GM23248 (cell line): ENCODE results near the gene WBP2NL. TPM values are rescaled to one million over a fixed set of nuclear protein-coding genes. Genes with fewer than 3 reads are reported as not detected.
"Not testable (repeated sequence)": the region's sequence is repeated elsewhere in the genome, so short reads cannot be mapped to it uniquely, and the experiment has no call there.

Source experiments
- DNase-seq: peaks from one replicate; pipeline ENCODE4 v3.0.0-alpha.2; 2015
- H2AFZ ChIP-seq: fragments of 200-600 bp; sonication (generic); 2 replicates; pipeline ENCODE4 v1.6.1; 2016; ENCODE audit warnings: antibody characterized with exemption
- H3F3A ChIP-seq: fragments of 200-600 bp; sonication (generic); 2 replicates; pipeline ENCODE4 v1.6.1; 2016; ENCODE audit warnings: mild to moderate bottlenecking, antibody characterized with exemption, mixed run types; ENCODE audit not compliant: insufficient read depth
- H3K27ac ChIP-seq: fragments of 200-600 bp; sonication (generic); 2 replicates; pipeline ENCODE4 v1.5.1; 2016; ENCODE audit warnings: mild to moderate bottlenecking
- H3K27me3 ChIP-seq: fragments of 200-600 bp; sonication (generic); replicated peaks from 2 replicates; pipeline ENCODE4 v1.6.1; 2016; ENCODE audit warnings: mild to moderate bottlenecking; ENCODE audit not compliant: insufficient read depth
- H3K36me3 ChIP-seq: fragments of 200-600 bp; sonication (generic); 2 replicates; pipeline ENCODE4 v1.6.1; 2016; ENCODE audit warnings: low read depth, mild to moderate bottlenecking
- H3K4me1 ChIP-seq: fragments of 200-600 bp; sonication (generic); 2 replicates; pipeline ENCODE4 v1.6.1; 2016; ENCODE audit warnings: mild to moderate bottlenecking; ENCODE audit not compliant: insufficient read depth
- H3K4me2 ChIP-seq: fragments of 200-600 bp; sonication (generic); one replicate; pipeline ENCODE4 v1.6.1; 2016; ENCODE audit warnings: mild to moderate bottlenecking; ENCODE audit not compliant: unreplicated experiment
- H3K4me3 ChIP-seq: fragments of 200-600 bp; sonication (generic); 2 replicates; pipeline ENCODE4 v1.5.1; 2016; ENCODE audit warnings: mild to moderate bottlenecking
- H3K79me2 ChIP-seq: fragments of 200-600 bp; sonication (generic); 2 replicates; pipeline ENCODE4 v1.6.1; 2016; ENCODE audit warnings: mild to moderate bottlenecking; ENCODE audit not compliant: insufficient read depth
- H3K9ac ChIP-seq: fragments of 200-600 bp; sonication (generic); 2 replicates; pipeline ENCODE4 v1.6.1; 2016; ENCODE audit warnings: mild to moderate bottlenecking
- H3K9me2 ChIP-seq: fragments of 200-600 bp; sonication (generic); 2 replicates; pipeline ENCODE4 v1.6.1; 2016; ENCODE audit warnings: mixed run types, mild to moderate bottlenecking, moderate library complexity; ENCODE audit not compliant: insufficient read depth
- H3K9me3 ChIP-seq: fragments of 200-600 bp; sonication (generic); one replicate; pipeline ENCODE4 v1.6.1; 2017; ENCODE audit warnings: low read depth
- H4K20me1 ChIP-seq: fragments of 200-600 bp; sonication (generic); 2 replicates; pipeline ENCODE4 v1.6.0; 2016; ENCODE audit not compliant: insufficient read depth
- EZH2 ChIP-seq: fragments of 200-600 bp; sonication (generic); IDR thresholded peaks from 2 replicates; pipeline ENCODE4 v1.6.1; 2018; ENCODE audit warnings: antibody characterized with exemption, mild to moderate bottlenecking; ENCODE audit not compliant: insufficient read depth, poor library complexity, severe bottlenecking
- EZH2phosphoT487 ChIP-seq: fragments of 200-600 bp; sonication (generic); IDR thresholded peaks from 2 replicates; pipeline ENCODE4 v1.6.1; 2018; ENCODE audit warnings: antibody characterized with exemption, moderate library complexity, mild to moderate bottlenecking, low read depth; ENCODE audit not compliant: insufficient read depth
- WGBS, 2 experiments: methylation state at CpG; one replicate each; pipeline ENCODE4 v1.1.6; 2015 to 2017; ENCODE audit warnings: low lambda C conversion rate in 2 of 2, low coverage in 1 of 2; ENCODE audit errors: missing lambda C conversion rate in 2 of 2; 5-methylcytosine and 5-hydroxymethylcytosine counted together
- in situ Hi-C: fragments of 300-500 bp; cut with MboI; formaldehyde crosslinking; loops from 2 replicates; pipeline ENCODE4 v1.15.0; 2020
- polyA plus RNA-seq: library from polyadenylated mRNA; unstranded; fragments of >200 nt; fragmentation: Nextera tagmentation; extraction: Ambion mirVana; gene quantifications from 2 replicates; pipeline ENCODE4 v1.2.1, GENCODE V29; 2016
- total RNA-seq: library from RNA; depleted of rRNA; stranded (reverse); fragments of >200 nt; shearing (Covaris generic); gene quantifications from 2 replicates; pipeline ENCODE4 v1.2.3, GENCODE V29; 2014; rRNA removed

The WBP2NL gene
- total RNA-seq = 0.43 TPM in 1 of 2 replicates, not detected in the other
- 0.14 and 0.48 TPM in 2 replicates for polyA plus RNA-seq

- H3K27me3 ChIP-seq = no peaks in the 10 kb centered on the region
- H3F3A ChIP-seq = no peaks in the 10 kb centered on the region
- peak within 1 kb of the TSS; percentile 68 for H3K9ac ChIP-seq
- peak within 1 kb of the TSS; percentile 72 for H3K4me3 ChIP-seq
- no peaks in the 10 kb centered on the region for H3K4me1 ChIP-seq
- no peaks in the 10 kb centered on the region for H3K9me3 ChIP-seq
- H3K79me2 ChIP-seq = no peaks in the 10 kb centered on the region
- H3K4me2 ChIP-seq = peak within 1 kb of the TSS; percentile 45
- TF ChIP-seq EZH2phosphoT487 = no peak
- TF ChIP-seq EZH2 = no peak
- in situ Hi-C loops = no loop called here
- H4K20me1 ChIP-seq = no peaks in the 10 kb centered on the region
- 23 to 37% methylated on average over 44 to 71 of the region's 71 CpGs for WGBS, 2 experiments
- peak within 1 kb of the TSS; percentile 92 for H2AFZ ChIP-seq
- H3K36me3 ChIP-seq = no peaks in the 10 kb centered on the region
- H3K9me2 ChIP-seq = peaks cover 4% of the 10 kb centered on the region; the same call in 1 of the 2 replicates
- peak; percentile 88 for DNase-seq
- no peak within 1 kb of the TSS for H3K27ac ChIP-seq
Measured at GRCh38 chr22:41998361-41999261, at the start of gene WBP2NL. Gene WBP2NL (plus strand): TSS chr22:41998788. CDS start chr22:41998819, 31 bp downstream.

- H3K4me3 ChIP-seq, H3K79me2 ChIP-seq, H3K27ac ChIP-seq, H3K4me2 ChIP-seq, H3K9ac ChIP-seq, H3K9me3 ChIP-seq, H4K20me1 ChIP-seq, H3F3A ChIP-seq, H3K36me3 ChIP-seq, H3K27me3 ChIP-seq, H3K9me2 ChIP-seq, H2AFZ ChIP-seq, DNase-seq, H3K4me1 ChIP-seq: not testable (repeated sequence)
- in situ Hi-C loops = loop anchor here (10.0 kb wide), 1 partner anchor 254 kb away; the partner anchor contains the start of gene MEI1
- WGBS, 2 experiments = 89 to 94% methylated on average over 7 to 8 of the region's 8 CpGs
Measured at GRCh38 chr22:41948928-41949296, 49.7 kb upstream of the WBP2NL start.

GRCh38 chr22:41949297-41949965 lies 49.2 kb upstream of the WBP2NL start:
- Histone ChIP-seq H3K4me1 (no peaks in the 10 kb centered on the region), H3K4me3 (no peak overlapping the region), H3K79me2 (peaks cover 10% of the 10 kb centered on the region; the same call in 1 of the 2 replicates), H3K9ac (no peak overlapping the region), H3K27ac (no peak overlapping the region), H3K27me3 (no peaks in the 10 kb centered on the region), H3K9me2 (no peaks in the 10 kb centered on the region), H2AFZ (no peak overlapping the region), H3K4me2 (no peak overlapping the region), H3K36me3 (no peaks in the 10 kb centered on the region), H3K9me3 (no peaks in the 10 kb centered on the region), H3F3A (no peaks in the 10 kb centered on the region), H4K20me1 (no peaks in the 10 kb centered on the region)
- no peak for TF ChIP-seq EZH2
- TF ChIP-seq EZH2phosphoT487 = no peak
- no peak for DNase-seq
- WGBS, 2 experiments = 83 to 86% methylated on average over 7 of the region's 7 CpGs
- in situ Hi-C loops = loop anchor here (10.0 kb wide), 1 partner anchor 255 kb away; the partner anchor contains the start of gene MEI1

- 63 to 67% methylated on average over 16 of the region's 16 CpGs for WGBS, 2 experiments
- no peak for DNase-seq
- H3K9me3 ChIP-seq = no peaks in the 10 kb centered on the region
- no peak within 1 kb of the TSS for H3K4me2 ChIP-seq
- no peaks in the 10 kb centered on the region for H4K20me1 ChIP-seq
- H3K4me1 ChIP-seq = no peaks in the 10 kb centered on the region
- in situ Hi-C loops = no loop called here
- no peak within 1 kb of the TSS for H3K9ac ChIP-seq
- TF ChIP-seq EZH2phosphoT487 = no peak
- TF ChIP-seq EZH2 = no peak
- no peaks in the 10 kb centered on the region for H3F3A ChIP-seq
- no peaks in the 10 kb centered on the region for H3K9me2 ChIP-seq
- H3K27ac ChIP-seq = no peak within 1 kb of the TSS
- H3K27me3 ChIP-seq = no peaks in the 10 kb centered on the region
- H2AFZ ChIP-seq = no peak within 1 kb of the TSS
- no peaks in the 10 kb centered on the region for H3K36me3 ChIP-seq
- no peak within 1 kb of the TSS for H3K4me3 ChIP-seq
- H3K79me2 ChIP-seq = no peaks in the 10 kb centered on the region
Measured at GRCh38 chr22:41951898-41952474, 46.6 kb upstream of the WBP2NL start, which contains the start of gene SMIM45. Gene SMIM45 (plus strand): TSS chr22:41952150.
